Epithelial cell of esophagus (primary cell): ENCODE results near the gene LSS.

ENCODE experiments used
- DNase-seq: peaks from one replicate; pipeline ENCODE4 v3.0.0; 2010; ENCODE audit warnings: low read depth
- H3K4me3 ChIP-seq: 2 replicates; pipeline ENCODE4 v1.5.1; 2011; ENCODE audit warnings: mild to moderate bottlenecking, low read length, control low read depth
- TF ChIP-seq, protein P1 (sequence below): IDR thresholded peaks from 2 replicates; pipeline ENCODE4 v1.5.1; 2011; ENCODE audit warnings: low read depth, mild to moderate bottlenecking, low read length, control low read depth, inconsistent platforms; ENCODE audit not compliant: insufficient read depth; ENCODE audit errors: missing control alignments

Gene LSS

DNA sequence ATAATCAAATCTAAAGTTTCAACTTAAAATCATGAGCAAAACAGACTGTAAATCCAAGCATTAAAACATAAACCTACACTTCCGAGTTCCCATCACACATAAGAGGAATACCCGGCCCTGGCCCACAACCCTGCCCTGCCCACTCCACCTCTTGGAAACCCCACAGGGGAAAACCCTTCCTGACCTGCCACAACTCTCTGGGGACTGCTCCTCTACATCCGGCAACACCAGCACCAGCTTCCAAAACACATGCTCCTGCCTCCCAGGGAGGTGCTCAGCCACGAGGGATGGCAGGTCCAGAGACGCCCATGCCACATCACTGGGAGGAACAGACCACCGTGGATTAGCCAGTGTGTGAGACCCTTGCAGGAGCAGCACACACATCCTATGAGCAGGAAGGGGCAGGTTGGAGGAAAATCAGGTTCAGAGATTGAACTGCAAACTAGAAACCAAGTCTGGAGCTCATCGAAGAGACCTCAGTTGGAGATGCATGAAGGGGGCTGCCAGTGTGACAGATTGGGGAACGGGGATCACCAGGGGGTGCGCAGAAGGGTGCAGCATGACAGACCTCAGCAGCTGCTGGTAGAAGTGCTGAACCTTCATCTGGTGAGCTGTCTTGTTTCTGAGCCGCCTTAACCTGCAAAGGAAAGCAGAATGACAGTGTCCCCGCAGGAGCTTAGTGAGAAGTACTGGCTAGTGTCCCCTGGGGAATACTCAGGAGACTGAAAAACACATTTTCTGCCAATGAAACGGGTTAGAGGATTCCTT lies 25.8 kb upstream of the LSS start:
- no peak for DNase-seq
- H3K4me3 ChIP-seq, result no peak overlapping the region

DNA sequence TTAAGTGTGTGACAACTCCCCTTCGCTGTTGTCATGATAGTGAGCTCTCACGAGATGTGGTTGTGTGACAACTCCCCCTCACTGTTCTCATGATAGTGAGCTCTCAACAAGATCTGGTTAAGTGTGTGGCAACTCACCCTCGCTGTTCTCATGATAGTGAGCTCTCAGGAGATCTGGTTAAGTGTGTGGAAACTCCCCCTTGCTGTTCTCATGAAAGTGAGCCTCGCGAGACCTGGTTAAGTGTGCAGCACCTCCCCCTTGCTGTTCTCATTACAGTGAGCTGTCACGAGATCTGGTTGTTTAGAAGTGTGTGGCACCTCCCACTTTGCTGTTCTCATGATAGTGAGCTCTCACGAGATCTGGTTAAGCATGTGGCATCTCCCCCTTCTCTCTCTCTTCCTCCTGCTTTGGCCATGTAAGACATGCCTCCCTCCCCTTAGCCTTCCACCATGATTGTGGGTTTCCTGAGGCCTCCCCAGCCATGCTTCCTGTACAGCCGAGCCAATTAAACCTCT lies 25.1 kb upstream of the LSS start:
- H3K4me3 ChIP-seq, result no peak overlapping the region
- no peak for DNase-seq
- TF ChIP-seq, protein P1, sequence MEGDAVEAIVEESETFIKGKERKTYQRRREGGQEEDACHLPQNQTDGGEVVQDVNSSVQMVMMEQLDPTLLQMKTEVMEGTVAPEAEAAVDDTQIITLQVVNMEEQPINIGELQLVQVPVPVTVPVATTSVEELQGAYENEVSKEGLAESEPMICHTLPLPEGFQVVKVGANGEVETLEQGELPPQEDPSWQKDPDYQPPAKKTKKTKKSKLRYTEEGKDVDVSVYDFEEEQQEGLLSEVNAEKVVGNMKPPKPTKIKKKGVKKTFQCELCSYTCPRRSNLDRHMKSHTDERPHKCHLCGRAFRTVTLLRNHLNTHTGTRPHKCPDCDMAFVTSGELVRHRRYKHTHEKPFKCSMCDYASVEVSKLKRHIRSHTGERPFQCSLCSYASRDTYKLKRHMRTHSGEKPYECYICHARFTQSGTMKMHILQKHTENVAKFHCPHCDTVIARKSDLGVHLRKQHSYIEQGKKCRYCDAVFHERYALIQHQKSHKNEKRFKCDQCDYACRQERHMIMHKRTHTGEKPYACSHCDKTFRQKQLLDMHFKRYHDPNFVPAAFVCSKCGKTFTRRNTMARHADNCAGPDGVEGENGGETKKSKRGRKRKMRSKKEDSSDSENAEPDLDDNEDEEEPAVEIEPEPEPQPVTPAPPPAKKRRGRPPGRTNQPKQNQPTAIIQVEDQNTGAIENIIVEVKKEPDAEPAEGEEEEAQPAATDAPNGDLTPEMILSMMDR, result no peak

More for the DNA sequence above, 25.8 kb upstream of the LSS start:
- TF ChIP-seq, protein P1, result no peak

DNA sequence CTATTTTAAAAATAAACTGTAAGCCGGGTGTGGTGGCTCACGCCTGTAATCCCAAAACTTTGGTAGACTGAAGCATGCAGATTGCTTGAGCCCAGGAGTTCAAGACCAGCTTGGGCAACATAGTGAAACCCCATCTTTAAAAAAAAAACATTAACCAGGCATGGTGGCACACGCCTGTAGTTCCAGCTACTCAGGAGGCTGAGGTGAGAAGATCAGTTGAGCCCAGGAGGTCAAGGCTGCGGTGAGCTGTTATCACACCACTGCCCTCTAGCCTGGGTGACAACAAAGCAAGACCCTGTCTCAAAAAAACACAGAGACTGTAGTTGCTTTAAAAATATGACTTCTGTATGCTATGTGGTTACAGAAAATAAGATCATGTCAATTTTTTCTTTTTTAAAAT lies 24.3 kb upstream of the LSS start:
- no peak overlapping the region for H3K4me3 ChIP-seq
- TF ChIP-seq, protein P1, result no peak
- no peak for DNase-seq

DNA sequence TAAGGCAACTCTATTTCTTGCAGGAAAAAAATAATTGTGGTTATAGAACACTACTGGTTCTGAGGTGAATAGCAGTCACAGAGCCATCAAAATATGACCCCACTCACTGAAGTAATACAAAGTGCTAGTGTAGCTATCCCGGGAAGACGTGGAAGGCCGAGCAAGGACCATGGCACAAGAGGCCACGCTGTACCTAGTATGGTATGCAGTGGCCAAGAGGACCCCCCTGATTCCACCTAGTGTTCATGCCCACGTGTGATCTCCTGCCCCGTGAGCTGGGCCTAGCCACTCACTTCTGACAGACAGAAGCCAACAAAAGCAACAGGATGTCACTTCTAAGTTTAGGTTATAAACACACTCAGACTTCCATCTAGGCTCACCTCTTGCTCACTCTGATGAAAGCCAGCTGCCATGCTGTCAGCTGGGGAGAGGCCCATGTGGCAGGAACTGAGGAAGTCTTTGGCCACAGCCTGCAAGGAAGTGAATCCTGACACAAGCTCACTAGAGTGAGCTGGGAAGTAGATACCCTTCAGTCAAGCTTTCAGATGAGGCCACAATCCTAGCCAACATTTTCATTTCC lies 21.7 kb upstream of the LSS start:
- H3K4me3 ChIP-seq, result no peak overlapping the region
- no peak for DNase-seq
- TF ChIP-seq, protein P1, result no peak

DNA sequence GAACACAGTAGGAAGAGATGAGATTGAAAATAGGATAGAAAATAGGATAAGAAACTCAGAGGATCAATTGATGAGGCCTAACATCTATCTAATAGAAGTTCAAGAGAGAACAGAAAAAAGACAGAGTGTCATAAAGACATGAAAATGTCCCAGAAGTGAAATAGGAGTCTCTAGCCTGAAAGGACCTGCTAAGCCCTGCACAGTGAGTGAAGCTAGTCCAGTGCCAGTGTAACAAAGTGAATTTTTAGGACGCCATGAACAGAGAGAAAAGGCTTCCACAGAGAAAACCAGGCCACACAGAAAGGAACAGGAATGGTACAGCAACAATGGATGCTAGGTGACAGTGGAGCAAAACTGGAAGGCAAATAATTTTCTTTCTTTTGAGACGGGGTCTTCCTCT lies 20.3 kb upstream of the LSS start:
- TF ChIP-seq, protein P1, result no peak
- H3K4me3 ChIP-seq, result no peak overlapping the region
- DNase-seq, result no peak

DNA sequence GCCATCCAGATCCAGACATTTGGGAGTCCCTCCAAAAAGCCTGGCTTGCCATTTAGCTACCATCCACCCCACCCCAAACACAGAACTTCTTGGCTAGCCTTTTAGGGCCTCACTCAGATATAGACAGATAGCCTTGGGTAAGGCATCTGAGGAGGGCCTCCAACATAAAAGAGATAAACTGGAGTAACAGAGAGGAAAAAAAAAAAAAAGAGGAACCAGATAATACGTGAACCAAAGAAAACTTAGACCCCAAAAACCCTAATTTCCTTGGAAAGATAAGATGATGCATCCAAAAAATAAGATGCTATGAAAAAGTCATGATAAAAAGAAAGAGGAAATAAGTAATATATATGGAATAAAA lies 19.8 kb upstream of the LSS start:
- H3K4me3 ChIP-seq, result no peak overlapping the region
- TF ChIP-seq, protein P1, result no peak
- no peak for DNase-seq
